Ectodermal cell (in vitro differentiated cells): ENCODE results near the gene VSIG10L2.

ENCODE experiments used
- H3K27ac ChIP-seq: 2 replicates; pipeline ENCODE4 v1.7.0; 2013; ENCODE audit warnings: mild to moderate bottlenecking, low read depth, low read length; ENCODE audit not compliant: insufficient read depth, poor library complexity, severe bottlenecking
- H3K27me3 ChIP-seq: 2 replicates; pipeline ENCODE4 v1.7.0; 2013; ENCODE audit warnings: mild to moderate bottlenecking, low read length; ENCODE audit not compliant: insufficient read depth, control insufficient read depth, poor library complexity, severe bottlenecking
- H3K36me3 ChIP-seq: one replicate; pipeline ENCODE4 v1.7.0; 2013; ENCODE audit warnings: low read length; ENCODE audit not compliant: control insufficient read depth, insufficient read depth
- H3K4me1 ChIP-seq: one replicate; pipeline ENCODE4 v1.7.0; 2013; ENCODE audit warnings: low read length; ENCODE audit not compliant: control insufficient read depth, insufficient read depth
- H3K4me3 ChIP-seq: 2 replicates; pipeline ENCODE4 v1.7.0; 2013; ENCODE audit warnings: low read depth, low read length, control low read depth; ENCODE audit not compliant: insufficient read depth
- H3K9me3 ChIP-seq: 2 replicates; pipeline ENCODE4 v1.7.0; 2013; ENCODE audit warnings: mild to moderate bottlenecking, low read length, moderate library complexity; ENCODE audit not compliant: control insufficient read depth
- WGBS, 2 experiments: methylation state at CpG; one replicate each; pipeline ENCODE4 v1.1.7; 2013; ENCODE audit warnings: missing lambda C conversion rate in 2 of 2; 5-methylcytosine and 5-hydroxymethylcytosine counted together

Gene VSIG10L2

DNA sequence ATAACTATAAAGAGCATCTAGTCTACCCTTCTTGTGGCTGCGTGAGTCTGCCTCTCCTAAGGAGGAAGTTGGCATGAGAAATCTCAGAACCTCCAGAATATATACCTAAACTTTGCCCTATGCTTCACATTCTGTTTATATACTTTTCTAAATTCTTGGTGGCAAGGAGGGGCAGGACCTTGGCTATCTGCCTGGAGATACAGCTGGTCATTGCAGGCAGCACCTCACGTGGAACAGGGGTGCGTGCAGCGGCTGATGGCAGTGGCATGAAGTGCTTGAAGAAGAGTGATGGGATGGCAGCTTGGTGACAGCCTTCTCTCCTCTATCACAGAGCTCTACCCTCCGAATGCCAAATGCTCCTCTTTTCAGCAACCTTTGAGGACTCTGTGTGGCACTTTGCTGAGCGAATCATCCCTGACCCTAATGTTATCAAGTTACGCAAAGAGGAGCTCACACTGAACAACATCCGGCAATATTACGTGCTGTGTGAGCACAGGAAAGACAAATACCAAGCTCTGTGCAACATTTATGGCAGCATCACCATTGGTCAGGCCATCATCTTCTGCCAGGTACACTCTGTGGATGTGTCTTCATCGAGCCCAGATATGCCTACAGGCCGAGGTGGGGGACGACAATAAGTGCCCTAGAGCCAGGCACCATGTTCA, 29.0 kb upstream of the VSIG10L2 start:
- no peaks in the 10 kb centered on the region for H3K36me3 ChIP-seq
- no peaks in the 10 kb centered on the region for H3K4me1 ChIP-seq
- no peaks in the 10 kb centered on the region for H3K27me3 ChIP-seq
- H3K4me3 ChIP-seq = no peak overlapping the region
- no peak overlapping the region for H3K27ac ChIP-seq
- whole genome bisulfite sequencing, 2 experiments = 93 to 95% methylated on average over 12 of the region's 12 CpGs
- H3K9me3 ChIP-seq = no peaks in the 10 kb centered on the region

- Histone ChIP-seq H3K27me3 (no peaks in the 10 kb centered on the region), H3K27ac (no peak overlapping the region), H3K36me3 (no peaks in the 10 kb centered on the region), H3K4me1 (no peaks in the 10 kb centered on the region), H3K4me3 (no peak overlapping the region), H3K9me3 (no peaks in the 10 kb centered on the region)
- 84 to 88% methylated on average over 13 of the region's 13 CpGs for WGBS, 2 experiments
Observed at GRCh38 chr11:125918140-125918840, 27.6 kb upstream of the VSIG10L2 start.

GRCh38 chr11:125921042-125921441, 24.8 kb upstream of the VSIG10L2 start:
- no peaks in the 10 kb centered on the region for H3K9me3 ChIP-seq
- H3K27ac ChIP-seq = no peak overlapping the region
- H3K36me3 ChIP-seq = no peaks in the 10 kb centered on the region
- no peak overlapping the region for H3K4me3 ChIP-seq
- WGBS, 2 experiments = 91 to 95% methylated on average over 9 of the region's 9 CpGs
- no peaks in the 10 kb centered on the region for H3K27me3 ChIP-seq
- peaks cover 11% of the 10 kb centered on the region for H3K4me1 ChIP-seq

- Histone ChIP-seq H3K4me1 (peaks cover 13% of the 10 kb centered on the region), H3K27me3 (no peaks in the 10 kb centered on the region), H3K9me3 (no peaks in the 10 kb centered on the region), H3K36me3 (no peaks in the 10 kb centered on the region), H3K4me3 (no peak overlapping the region), H3K27ac (no peak overlapping the region)
- 95 to 96% methylated on average over 3 of the region's 3 CpGs for WGBS, 2 experiments
Observed at GRCh38 chr11:125922156-125922555, 23.7 kb upstream of the VSIG10L2 start.

DNA sequence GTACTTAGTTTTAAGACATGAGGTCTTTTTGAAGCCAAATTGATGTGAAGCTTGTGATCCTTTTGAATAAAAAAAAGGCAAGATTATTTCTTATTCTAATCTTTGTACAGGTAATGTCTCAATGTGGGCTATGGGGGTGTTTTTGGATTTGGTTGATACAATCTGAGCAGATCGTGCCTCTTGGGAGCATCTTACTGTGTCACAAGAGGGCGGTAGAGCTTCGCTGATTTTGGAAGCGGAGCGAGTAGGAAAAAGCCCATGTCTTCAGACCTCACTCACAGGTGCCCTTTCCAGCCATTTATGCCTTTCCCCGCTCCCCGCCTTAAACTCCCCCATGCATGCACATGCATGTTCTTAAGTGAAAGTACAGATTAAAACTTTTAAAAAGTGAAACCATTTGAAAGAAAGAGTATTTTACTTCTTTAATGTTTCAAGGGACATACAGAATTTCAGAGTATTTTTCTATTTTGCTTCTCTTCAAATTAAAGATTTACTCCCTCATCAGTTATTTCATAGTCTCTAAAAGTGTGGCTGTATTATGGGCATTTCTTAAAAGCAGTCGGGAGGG, 22.7 kb upstream of the VSIG10L2 start:
- Histone ChIP-seq H3K4me3 (no peak overlapping the region), H3K9me3 (no peaks in the 10 kb centered on the region), H3K27ac (no peak overlapping the region), H3K4me1 (peaks cover 13% of the 10 kb centered on the region), H3K27me3 (no peaks in the 10 kb centered on the region), H3K36me3 (no peaks in the 10 kb centered on the region)
- WGBS, 2 experiments = 5 to 14% methylated on average over 5 to 7 of the region's 8 CpGs

- 89 to 95% methylated on average over 8 of the region's 8 CpGs for WGBS, 2 experiments
- Histone ChIP-seq H3K4me3 (no peak overlapping the region), H3K36me3 (no peaks in the 10 kb centered on the region), H3K27ac (no peak overlapping the region), H3K4me1 (peaks cover 13% of the 10 kb centered on the region), H3K9me3 (no peaks in the 10 kb centered on the region), H3K27me3 (no peaks in the 10 kb centered on the region)
Observed at GRCh38 chr11:125923633-125924032, 22.2 kb upstream of the VSIG10L2 start.

- Histone ChIP-seq H3K4me3 (no peak overlapping the region), H3K27me3 (no peaks in the 10 kb centered on the region), H3K4me1 (peaks cover 13% of the 10 kb centered on the region), H3K36me3 (no peaks in the 10 kb centered on the region), H3K9me3 (no peaks in the 10 kb centered on the region), H3K27ac (no peak overlapping the region)
- WGBS, 2 experiments = 91 to 95% methylated on average over 9 of the region's 9 CpGs
Observed at GRCh38 chr11:125924384-125925007, 21.3 kb upstream of the VSIG10L2 start.

DNA sequence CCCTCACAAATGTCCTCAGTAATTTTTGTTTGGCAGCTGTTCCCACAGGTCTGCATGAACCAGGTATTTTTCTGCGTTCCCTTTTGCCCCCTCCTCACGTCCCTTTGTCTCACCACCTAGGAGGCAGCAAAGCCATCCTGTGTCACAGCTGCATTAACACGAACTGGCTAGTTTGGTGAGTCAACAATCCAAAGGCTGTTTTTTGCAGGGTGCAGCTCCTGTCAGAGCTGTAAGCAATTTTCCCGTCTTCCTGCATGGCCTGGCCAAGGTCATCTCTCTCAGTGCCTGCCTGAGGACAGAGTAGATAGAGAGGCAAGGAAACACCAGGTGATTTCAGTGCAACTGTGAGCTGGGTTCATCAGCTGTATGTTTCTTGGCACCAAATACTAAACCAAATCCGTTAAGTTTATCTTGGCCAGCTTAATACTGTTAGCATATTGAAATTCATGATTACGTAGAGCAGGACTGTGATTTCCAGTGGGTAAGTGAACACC, 20.6 kb upstream of the VSIG10L2 start:
- 75 to 76% methylated on average over 6 of the region's 6 CpGs for WGBS, 2 experiments
- no peaks in the 10 kb centered on the region for H3K36me3 ChIP-seq
- peaks cover 13% of the 10 kb centered on the region for H3K4me1 ChIP-seq
- no peak overlapping the region for H3K27ac ChIP-seq
- H3K9me3 ChIP-seq = no peaks in the 10 kb centered on the region
- H3K27me3 ChIP-seq = no peaks in the 10 kb centered on the region
- H3K4me3 ChIP-seq = no peak overlapping the region

- Histone ChIP-seq H3K27me3 (no peaks in the 10 kb centered on the region), H3K9me3 (no peaks in the 10 kb centered on the region), H3K36me3 (no peaks in the 10 kb centered on the region), H3K4me3 (no peak overlapping the region), H3K4me1 (peaks cover 13% of the 10 kb centered on the region), H3K27ac (no peak overlapping the region)
- WGBS, 2 experiments = 87 to 91% methylated on average over 3 of the region's 3 CpGs
Observed at GRCh38 chr11:125925804-125926203, 20.0 kb upstream of the VSIG10L2 start.

DNA sequence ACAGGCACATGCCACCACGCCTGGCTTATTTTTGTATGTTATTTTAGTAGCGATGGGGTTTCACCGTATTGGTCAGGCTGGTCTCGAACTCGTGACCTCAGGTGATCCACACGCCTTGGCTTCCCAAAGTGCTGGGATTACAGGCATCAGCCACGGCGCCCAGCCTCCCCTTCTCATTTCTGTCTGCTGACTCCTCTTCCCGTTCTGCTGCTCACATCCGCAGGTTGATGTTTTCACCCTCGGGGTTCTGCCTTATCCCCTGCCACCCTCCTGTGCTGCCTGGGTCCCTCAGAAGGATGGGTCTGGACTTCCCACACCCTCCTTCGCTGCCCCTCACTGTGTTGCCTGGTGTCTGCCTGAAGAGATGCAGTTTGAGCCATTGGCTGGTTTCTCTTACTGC, 19.2 kb upstream of the VSIG10L2 start:
- no peak overlapping the region for H3K27ac ChIP-seq
- no peaks in the 10 kb centered on the region for H3K36me3 ChIP-seq
- H3K27me3 ChIP-seq = no peaks in the 10 kb centered on the region
- WGBS, 2 experiments = 93 to 94% methylated on average over 12 of the region's 12 CpGs
- H3K9me3 ChIP-seq = no peaks in the 10 kb centered on the region
- peaks cover 13% of the 10 kb centered on the region for H3K4me1 ChIP-seq
- H3K4me3 ChIP-seq = no peak overlapping the region
